ENCODE results near the gene DOCK7. TPM values are rescaled to one million over a fixed set of nuclear protein-coding genes. Genes with fewer than 3 reads are reported as not detected.

Gene DOCK7
- total RNA-seq, 4 donors from 2014 or later = 48.6 to 182 (median 92.9) TPM

DNA sequence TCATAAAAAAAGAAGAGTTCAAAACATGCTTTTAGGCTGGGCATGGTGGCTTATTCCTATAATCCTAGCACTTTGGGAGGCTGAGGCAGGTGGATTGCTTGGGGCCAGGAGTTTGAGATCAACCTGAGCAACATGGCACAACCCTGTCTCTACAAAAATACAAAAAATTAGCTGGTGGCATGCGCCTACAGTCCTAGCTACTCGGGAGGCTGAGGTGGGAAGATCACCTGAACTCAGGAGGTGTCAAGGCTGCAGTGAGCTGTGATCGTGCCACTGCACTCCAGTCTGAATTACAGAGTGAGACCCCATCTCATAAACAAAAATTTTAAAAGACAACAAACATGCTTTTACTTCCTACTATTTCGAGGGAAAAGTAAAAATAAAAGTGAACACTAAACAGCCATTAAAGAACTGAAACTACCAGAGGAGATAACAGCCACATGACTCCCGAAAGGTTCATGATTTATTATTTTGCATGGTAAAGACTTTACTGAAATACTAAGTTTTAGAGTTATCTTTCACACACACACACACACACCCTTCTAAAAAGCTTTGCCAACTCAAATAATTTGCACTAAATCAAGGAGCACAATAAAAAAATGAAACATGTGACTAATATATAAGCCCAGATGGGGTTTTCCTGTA, 203.2 kb downstream of the DOCK7 start:
- Histone ChIP-seq H3K4me1 (no peaks in the 10 kb centered on the region), H3K36me3 (peaks cover 0 to 30% (median 0%) of the 10 kb centered on the region in 3 donors), H3K27me3 (no peaks in the 10 kb centered on the region), H3K27ac (no peak overlapping the region), H3K9me3 (no peaks in the 10 kb centered on the region), H3K4me3 (no peak overlapping the region)
- TF ChIP-seq EP300 (IDR thresholded peaks at IDR 0.05) (no peak), POLR2A (IDR thresholded peaks at IDR 0.05) (no peak)
- TF ChIP-seq, protein P1, sequence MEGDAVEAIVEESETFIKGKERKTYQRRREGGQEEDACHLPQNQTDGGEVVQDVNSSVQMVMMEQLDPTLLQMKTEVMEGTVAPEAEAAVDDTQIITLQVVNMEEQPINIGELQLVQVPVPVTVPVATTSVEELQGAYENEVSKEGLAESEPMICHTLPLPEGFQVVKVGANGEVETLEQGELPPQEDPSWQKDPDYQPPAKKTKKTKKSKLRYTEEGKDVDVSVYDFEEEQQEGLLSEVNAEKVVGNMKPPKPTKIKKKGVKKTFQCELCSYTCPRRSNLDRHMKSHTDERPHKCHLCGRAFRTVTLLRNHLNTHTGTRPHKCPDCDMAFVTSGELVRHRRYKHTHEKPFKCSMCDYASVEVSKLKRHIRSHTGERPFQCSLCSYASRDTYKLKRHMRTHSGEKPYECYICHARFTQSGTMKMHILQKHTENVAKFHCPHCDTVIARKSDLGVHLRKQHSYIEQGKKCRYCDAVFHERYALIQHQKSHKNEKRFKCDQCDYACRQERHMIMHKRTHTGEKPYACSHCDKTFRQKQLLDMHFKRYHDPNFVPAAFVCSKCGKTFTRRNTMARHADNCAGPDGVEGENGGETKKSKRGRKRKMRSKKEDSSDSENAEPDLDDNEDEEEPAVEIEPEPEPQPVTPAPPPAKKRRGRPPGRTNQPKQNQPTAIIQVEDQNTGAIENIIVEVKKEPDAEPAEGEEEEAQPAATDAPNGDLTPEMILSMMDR (IDR thresholded peaks at IDR 0.05) = no peak
- no peak for DNase-seq (ENCODE audit: low spot score in 2 of 2)
- 76 to 84% methylated on average over 5 of the region's 5 CpGs for WGBS, 2 donors

DNA sequence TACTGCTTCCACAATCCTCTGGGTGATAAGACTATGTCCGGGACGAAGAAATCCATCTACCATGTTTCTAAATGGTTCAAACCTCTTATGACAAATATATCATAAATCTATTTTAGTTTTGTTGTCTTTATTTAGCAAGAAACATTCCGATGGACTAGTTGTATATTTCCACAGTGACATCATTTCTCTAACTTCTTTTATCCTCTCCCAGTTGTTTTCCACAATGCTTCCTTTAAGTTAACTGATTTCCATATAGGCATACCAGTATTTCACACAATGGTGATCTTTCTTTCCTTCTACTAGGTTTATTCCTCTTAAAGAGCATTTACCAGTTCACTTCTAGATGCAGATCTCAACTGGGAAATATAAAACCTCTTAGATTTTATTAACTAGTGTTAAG, 206.5 kb downstream of the DOCK7 start:
- DNase-seq (ENCODE audit: low spot score in 2 of 2) = no peak
- TF ChIP-seq EP300 (IDR thresholded peaks at IDR 0.05) (no peak), POLR2A (IDR thresholded peaks at IDR 0.05) (no peak)
- TF ChIP-seq, protein P1 (IDR thresholded peaks at IDR 0.05) = no peak
- H3K9me3 ChIP-seq = no peaks in the 10 kb centered on the region
- H3K27me3 ChIP-seq = no peaks in the 10 kb centered on the region
- no peaks in the 10 kb centered on the region for H3K4me1 ChIP-seq
- no peak overlapping the region for H3K27ac ChIP-seq
- H3K4me3 ChIP-seq = no peak overlapping the region
- 46 to 47% methylated on average over 3 of the region's 3 CpGs for WGBS, 2 donors
- H3K36me3 ChIP-seq = peaks cover 0 to 32% (median 0%) of the 10 kb centered on the region in 3 donors

DNA sequence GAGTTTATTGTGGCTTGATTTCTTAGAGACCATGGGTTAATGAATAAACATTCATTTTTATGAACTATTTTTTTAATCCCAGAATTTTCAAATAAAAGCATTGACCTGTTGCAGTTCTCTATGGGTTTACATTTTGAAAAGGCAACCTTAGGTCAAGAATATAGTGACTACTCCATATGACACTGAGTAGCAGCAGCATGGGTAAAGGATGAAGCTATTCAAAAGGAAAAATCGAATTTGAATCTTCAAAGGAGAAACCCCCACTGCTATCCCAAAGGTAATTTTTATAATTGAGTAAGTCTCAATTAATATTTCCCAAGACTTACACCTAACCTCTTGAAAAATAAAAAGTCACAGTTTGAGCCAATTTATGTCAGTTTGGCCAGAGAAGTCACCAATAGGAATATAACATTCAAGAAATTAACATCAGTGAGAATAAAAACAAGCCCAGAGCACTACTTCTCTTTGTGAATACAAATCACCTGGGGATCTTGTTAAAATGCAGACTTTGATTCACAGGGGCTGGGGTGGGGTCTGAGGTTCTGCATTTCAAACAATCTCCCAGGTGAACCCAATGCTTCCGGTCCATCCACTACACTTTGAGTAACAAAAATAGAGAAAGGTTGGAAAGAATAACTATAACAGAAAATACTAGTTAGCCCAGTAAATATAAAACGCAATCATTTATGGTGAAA, 211.5 kb downstream of the DOCK7 start:
- 73 to 79% methylated on average over 3 of the region's 3 CpGs for WGBS, 2 donors

DNA sequence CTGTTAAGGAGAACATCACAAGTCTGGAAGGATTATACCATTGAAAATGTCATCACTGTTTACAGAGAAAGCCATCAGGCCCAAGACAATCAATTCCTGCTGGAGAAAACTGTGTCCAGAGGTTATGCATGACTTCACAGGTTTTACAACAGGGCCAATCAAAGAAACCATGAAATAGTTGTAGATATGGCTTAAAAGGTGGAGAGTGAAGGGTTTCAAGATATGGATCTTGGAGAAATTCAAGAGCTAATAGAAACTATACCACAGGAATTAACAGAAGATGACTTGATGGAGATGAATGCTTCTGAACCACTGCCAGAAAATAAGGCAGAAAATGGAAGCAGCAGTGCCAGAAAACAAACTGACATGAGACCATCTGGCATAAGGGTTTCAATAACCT, 221.1 kb downstream of the DOCK7 start:
- Histone ChIP-seq H3K36me3 (peaks cover 0 to 99% (median 4%) of the 10 kb centered on the region in 3 donors), H3K27ac (no peak overlapping the region), H3K4me3 (no peak overlapping the region), H3K27me3 (no peaks in the 10 kb centered on the region), H3K9me3 (peaks cover 0 to 30% (median 0%) of the 10 kb centered on the region in 4 donors), H3K4me1 (no peaks in the 10 kb centered on the region)
- no peak for TF ChIP-seq EP300 (IDR thresholded peaks at IDR 0.05)
- no peak for TF ChIP-seq POLR2A (IDR thresholded peaks at IDR 0.05)
- TF ChIP-seq, protein P1 (IDR thresholded peaks at IDR 0.05) = no peak
- DNase-seq (ENCODE audit: low spot score in 2 of 2) = no peak

More for the DNA sequence above, 211.5 kb downstream of the DOCK7 start:
- H3K9me3 ChIP-seq = no peaks in the 10 kb centered on the region
- no peak overlapping the region for H3K27ac ChIP-seq
- DNase-seq (ENCODE audit: low spot score in 2 of 2) = no peak
- H3K4me3 ChIP-seq = no peak overlapping the region
- H3K27me3 ChIP-seq = no peaks in the 10 kb centered on the region
- H3K36me3 ChIP-seq = peaks cover 0 to 74% (median 0%) of the 10 kb centered on the region in 3 donors
- no peaks in the 10 kb centered on the region for H3K4me1 ChIP-seq
- TF ChIP-seq, protein P1 (IDR thresholded peaks at IDR 0.05) = no peak

DNA sequence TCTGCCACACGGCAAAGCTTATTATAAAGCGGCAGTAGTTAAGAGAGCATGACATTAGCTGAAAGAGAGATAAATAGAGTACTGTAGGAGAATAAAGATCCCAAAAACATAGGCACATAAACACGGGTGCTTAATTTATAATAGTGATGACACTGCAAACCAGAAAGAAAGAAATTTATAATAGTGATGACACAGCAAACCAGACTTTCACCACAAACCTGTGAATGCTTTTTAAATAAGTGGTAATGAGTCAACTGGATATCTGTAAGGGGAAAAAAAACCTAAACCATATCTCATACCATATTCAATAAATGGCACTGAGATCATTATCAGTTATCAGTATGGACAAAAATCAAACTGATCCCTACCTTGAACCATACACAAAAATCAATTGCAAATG, 225.8 kb downstream of the DOCK7 start:
- Histone ChIP-seq H3K9me3 (peaks cover 0 to 5% (median 0%) of the 10 kb centered on the region in 4 donors), H3K4me3 (no peak overlapping the region), H3K4me1 (no peaks in the 10 kb centered on the region), H3K36me3 (peaks cover 0 to 68% (median 5%) of the 10 kb centered on the region in 3 donors), H3K27ac (no peak overlapping the region), H3K27me3 (no peaks in the 10 kb centered on the region)
- 92 to 93% methylated on average over 3 of the region's 3 CpGs for WGBS, 2 donors
- no peak for TF ChIP-seq EP300 (IDR thresholded peaks at IDR 0.05)
- TF ChIP-seq, protein P1 (IDR thresholded peaks at IDR 0.05) = no peak
- no peak for DNase-seq (ENCODE audit: low spot score in 2 of 2)
